Measurements from ENCODE around the gene NFAT5.

DNA sequence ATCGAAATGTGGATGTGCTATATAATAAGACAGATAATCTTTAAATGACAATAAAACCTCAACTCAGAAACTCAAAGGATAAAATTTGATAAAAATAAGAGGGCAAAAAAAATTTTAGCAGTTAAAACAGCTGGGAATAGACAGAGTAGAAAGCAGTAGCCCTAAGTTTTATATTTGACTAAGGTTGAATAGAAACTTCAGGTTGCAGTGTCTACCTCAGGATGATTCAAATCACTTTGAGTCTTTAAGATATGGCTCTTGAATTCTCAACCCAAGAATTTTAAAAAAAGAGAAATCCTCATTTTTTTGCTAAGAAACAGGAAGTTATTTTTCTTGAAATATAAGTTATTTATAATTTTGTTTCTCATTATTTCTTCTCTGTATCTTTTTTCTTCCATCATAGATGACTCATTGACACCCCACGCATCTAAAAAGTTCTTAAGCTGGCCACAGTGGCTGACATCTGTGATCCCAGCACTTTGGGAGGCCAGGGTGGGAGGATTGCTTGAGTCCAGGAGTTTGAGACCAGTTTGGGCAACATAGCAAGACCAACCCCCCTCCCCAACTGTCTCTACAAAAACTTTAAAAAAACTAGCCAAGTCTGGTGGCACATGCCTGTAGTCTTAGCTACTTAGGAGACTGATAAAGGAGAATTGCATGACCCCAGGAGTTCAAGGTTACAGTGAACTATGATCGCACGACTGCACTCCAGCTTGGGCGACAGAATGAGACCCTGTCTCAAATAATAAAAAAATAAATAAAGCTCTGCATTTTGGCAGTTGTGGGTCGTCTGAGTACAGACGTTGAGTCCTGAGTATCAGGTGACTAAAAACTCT lies 23.9 kb downstream of the NFAT5 start:
- no peak for TF ChIP-seq POLR2A (IDR thresholded peaks at IDR 0.05)
- TF ChIP-seq, protein P1, sequence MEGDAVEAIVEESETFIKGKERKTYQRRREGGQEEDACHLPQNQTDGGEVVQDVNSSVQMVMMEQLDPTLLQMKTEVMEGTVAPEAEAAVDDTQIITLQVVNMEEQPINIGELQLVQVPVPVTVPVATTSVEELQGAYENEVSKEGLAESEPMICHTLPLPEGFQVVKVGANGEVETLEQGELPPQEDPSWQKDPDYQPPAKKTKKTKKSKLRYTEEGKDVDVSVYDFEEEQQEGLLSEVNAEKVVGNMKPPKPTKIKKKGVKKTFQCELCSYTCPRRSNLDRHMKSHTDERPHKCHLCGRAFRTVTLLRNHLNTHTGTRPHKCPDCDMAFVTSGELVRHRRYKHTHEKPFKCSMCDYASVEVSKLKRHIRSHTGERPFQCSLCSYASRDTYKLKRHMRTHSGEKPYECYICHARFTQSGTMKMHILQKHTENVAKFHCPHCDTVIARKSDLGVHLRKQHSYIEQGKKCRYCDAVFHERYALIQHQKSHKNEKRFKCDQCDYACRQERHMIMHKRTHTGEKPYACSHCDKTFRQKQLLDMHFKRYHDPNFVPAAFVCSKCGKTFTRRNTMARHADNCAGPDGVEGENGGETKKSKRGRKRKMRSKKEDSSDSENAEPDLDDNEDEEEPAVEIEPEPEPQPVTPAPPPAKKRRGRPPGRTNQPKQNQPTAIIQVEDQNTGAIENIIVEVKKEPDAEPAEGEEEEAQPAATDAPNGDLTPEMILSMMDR (IDR thresholded peaks at IDR 0.05): no peak

All from prostate gland (tissue), 2 donors.